Measurements from ENCODE around the gene FBXL20.
"Not testable (repeated sequence)": the region's sequence is repeated elsewhere in the genome, so short reads cannot be mapped to it uniquely, and the experiment has no call there.

FBXL20 gene

GRCh38 chr17:39401412-39402243 is at the start of gene FBXL20:
FBXL20 (minus strand) TSS chr17:39401626; CDS start chr17:39401402, 224 bp downstream.
- peak; percentile 88 for DNase-seq

GRCh38 chr17:39450847-39451581 is 49.6 kb upstream of the FBXL20 start, which contains the start of gene MED1:
MED1 (minus strand) TSS chr17:39451263; CDS start chr17:39451062, 201 bp downstream.
- peak; percentile 85 for DNase-seq

GRCh38 chr17:39450051-39450450 is 48.6 kb upstream of the FBXL20 start:
- peak; percentile 18 for DNase-seq

- no peak for DNase-seq
Measured at GRCh38 chr17:39447561-39447960, 46.1 kb upstream of the FBXL20 start.

GRCh38 chr17:39443326-39443725 is 41.9 kb upstream of the FBXL20 start:
- DNase-seq = no peak

GRCh38 chr17:39439868-39440267 is 38.4 kb upstream of the FBXL20 start:
- DNase-seq = not testable (repeated sequence)

GRCh38 chr17:39429600-39429999 is 28.2 kb upstream of the FBXL20 start:
- no peak for DNase-seq

GRCh38 chr17:39416141-39416540 is 14.7 kb upstream of the FBXL20 start:
- DNase-seq = no peak

- no peak for DNase-seq
Measured at GRCh38 chr17:39410279-39410678, 8.9 kb upstream of the FBXL20 start.

- no peak for DNase-seq
Measured at GRCh38 chr17:39408360-39408759, 6.9 kb upstream of the FBXL20 start.

GRCh38 chr17:39406951-39407350 is 5.5 kb upstream of the FBXL20 start:
- DNase-seq = no peak

GRCh38 chr17:39405436-39405835 is 4.0 kb upstream of the FBXL20 start:
- no peak for DNase-seq

- no peak for DNase-seq
Measured at GRCh38 chr17:39404542-39405378, 3.3 kb upstream of the FBXL20 start.

GRCh38 chr17:39402890-39403605 is 1.6 kb upstream of the FBXL20 start:
- DNase-seq = no peak

- peak; percentile 80 for DNase-seq
Measured at GRCh38 chr17:39402244-39402889, 941 bp upstream of the FBXL20 start.

GRCh38 chr17:39400547-39401411 is 647 bp downstream of the FBXL20 start:
- DNase-seq = no peak

- no peak for DNase-seq
Measured at GRCh38 chr17:39399791-39400190, 1.6 kb downstream of the FBXL20 start.

- no peak for DNase-seq
Measured at GRCh38 chr17:39393736-39394135, 7.7 kb downstream of the FBXL20 start.

- no peak for DNase-seq
Measured at GRCh38 chr17:39391448-39391847, 10.0 kb downstream of the FBXL20 start.

- no peak for DNase-seq
Measured at GRCh38 chr17:39385040-39385439, 16.4 kb downstream of the FBXL20 start.

GRCh38 chr17:39380144-39380543 is 21.3 kb downstream of the FBXL20 start:
- no peak for DNase-seq

Measured in activated CD4-positive, CD25-positive, alpha-beta regulatory T cell treated with anti-CD3 and anti-CD28 coated beads, Interleukin-2, amount 50 U/mL, for 72 hours (primary cell).